Stimulated activated CD8-positive, alpha-beta memory T cell treated with anti-CD3 and anti-CD28 coated beads, Interleukin-12 subunit alpha, Interleukin-12 subunit beta, amount 100 ng/mL, for 4 hours (primary cell): ENCODE results near the gene KIF16B.
A peak's percentile ranks its signal among the peaks of the same experiment; 100 is the strongest.

ENCODE experiments used
- DNase-seq: peaks from one replicate; pipeline ENCODE4 v3.0.0-alpha.2; 2020; ENCODE audit warnings: low read depth

KIF16B gene

DNA sequence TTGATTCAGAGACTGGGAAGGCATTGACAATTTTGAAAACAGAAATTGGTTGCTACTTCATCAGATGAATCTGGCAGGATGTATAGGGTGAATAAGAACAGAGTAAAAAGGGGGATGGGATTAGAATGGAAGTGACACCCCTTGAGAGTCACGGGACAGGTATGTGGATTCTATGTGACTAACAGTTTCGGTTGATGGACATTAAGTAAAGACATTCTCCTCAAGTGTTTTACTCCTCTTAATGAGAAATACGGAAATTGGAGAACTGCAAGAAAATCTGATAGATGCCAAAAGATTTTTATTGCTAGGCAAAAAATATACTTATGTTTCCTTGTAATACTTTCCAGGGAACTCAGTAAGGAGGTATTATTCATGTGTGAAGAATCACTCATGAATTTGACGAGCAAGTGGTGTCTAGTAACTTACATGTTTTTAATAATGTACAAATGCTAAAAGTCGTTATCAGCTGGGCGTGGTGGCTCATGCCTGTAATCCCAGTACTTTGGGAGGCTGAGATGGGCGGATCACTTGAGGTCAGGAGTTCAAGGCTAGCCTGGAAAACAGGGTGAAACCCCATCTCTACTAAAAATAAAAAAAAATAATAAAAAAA lies 135.8 kb downstream of the KIF16B start:
- DNase-seq: no peak

GRCh38 chr20:16434062-16434664 lies 139.1 kb downstream of the KIF16B start:
- peak; percentile 1 for DNase-seq

DNA sequence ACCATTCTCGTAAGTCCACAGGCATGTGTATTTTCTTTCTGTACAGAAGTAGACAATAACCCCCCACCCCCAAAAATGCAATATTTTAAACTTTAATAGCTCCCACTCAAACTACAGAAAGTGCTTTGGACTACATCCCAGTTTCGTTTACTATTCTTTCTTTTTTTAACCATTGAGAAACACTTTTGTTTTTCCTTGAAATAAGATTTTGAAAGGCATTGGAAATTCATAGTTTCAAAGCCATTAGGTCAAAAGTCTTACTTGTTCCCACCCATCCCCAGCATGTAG lies 140.0 kb downstream of the KIF16B start:
- no peak for DNase-seq

GRCh38 chr20:16432466-16433292 lies 140.6 kb downstream of the KIF16B start:
- no peak for DNase-seq

DNA sequence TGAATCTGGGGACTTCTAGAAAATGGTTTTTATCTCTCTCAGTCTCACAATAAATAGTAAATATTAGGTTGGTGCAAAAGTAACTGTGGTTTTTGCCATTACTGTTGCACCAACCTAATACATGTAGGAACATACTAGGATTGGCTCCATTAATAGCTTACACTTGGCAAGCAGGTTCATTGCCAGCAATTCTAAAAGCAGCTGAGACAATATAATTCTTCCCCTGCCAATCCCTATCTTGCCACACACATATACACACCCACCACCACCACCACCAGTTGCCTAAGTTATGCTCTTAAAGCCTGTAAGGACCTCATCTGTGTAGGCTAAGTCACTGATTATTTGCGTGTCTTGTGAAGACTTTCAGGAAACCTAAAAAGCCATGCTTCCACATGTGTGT lies 145.1 kb downstream of the KIF16B start:
- no peak for DNase-seq

DNA sequence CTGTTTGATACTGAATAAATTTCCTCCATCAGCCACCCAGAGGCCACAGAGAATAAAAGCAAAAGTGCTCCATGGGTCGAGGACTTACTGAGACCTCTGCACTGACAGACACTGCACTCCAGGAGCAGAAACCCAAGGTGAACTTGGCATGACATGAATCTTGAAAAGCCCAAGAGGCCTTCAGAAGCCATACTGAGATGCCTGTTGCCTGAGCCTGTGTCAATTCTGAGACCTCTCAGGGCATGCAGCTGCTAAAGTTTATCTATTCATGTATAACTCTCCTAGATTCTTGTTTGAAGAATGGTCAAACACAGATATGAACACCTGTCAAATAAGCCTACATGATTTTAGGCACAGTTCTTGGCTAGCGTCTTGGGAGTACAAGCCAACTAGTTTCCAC lies 145.7 kb downstream of the KIF16B start:
- DNase-seq: no peak

- no peak for DNase-seq
These were observed 148.5 kb downstream of the KIF16B start for GRCh38 chr20:16424780-16425179.

- no peak for DNase-seq
These were observed 149.7 kb downstream of the KIF16B start for GRCh38 chr20:16423311-16424212.

DNA sequence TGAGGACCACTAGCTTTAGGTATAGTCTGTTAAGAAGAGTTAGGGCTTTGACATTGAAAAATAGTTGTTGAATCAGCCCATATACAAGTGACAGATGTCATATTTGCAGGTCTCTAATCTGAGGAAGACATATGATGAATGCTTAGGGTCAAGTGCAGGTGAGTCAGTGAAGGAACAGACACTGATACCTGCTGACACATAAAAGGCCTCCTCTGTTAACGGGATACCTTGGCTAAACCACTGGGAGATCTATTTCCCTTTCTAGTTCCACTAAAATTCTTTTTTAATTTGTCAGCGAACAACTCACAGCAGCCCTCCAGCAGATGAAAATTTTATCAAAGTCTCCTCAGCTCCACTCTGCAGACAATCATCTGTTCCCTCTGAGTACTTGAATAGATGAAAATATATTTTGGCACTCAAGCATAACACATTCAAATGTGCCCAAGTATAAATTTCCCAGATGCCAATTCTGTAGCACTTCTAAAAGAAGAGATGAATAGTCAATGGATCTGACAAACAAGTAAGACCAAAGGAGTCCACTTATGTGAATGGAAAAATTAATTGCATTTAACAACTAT lies 154.0 kb downstream of the KIF16B start:
- DNase-seq: no peak

- DNase-seq: no peak
These were observed 154.6 kb downstream of the KIF16B start for GRCh38 chr20:16418616-16419015.

DNA sequence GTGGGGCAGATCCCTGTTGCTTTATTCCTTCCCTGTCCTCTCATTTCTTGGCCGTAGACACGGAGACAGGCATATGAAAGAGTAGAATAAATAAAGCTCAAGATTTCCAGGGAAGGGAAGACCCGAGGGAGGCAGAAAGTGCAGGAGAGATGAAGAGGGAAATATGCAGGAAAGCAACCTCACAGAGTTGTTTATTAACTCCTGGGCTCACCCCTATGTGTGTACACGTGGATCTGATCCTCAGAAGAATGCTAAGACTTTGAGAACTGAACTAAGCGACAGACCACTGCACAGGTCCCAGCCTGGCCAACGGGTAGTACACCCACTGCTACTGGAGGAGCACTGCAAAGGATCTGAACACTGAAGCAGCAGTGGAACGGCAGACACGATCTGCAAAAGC lies 156.2 kb downstream of the KIF16B start:
- no peak for DNase-seq

- DNase-seq: no peak
These were observed 157.9 kb downstream of the KIF16B start for GRCh38 chr20:16415071-16416053.

DNA sequence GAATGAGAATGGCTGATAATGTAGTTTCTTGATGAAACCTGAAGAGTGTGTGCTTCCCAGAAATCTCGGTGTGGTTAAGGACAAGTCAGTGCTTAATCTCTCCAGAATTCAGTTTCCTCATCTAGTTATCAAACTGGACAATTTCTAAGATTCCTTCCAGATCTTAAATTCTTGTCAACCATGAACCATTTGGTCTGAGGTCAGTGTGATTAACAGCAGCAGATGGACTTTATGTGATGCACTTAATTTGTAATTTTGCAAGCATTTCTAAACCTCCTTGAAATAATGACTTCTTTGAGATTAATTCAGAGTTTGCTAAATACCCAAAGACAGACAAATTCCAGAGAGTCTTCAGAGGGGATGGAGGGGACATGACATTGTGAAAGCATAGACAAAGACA lies 160.3 kb downstream of the KIF16B start:
- no peak for DNase-seq

DNA sequence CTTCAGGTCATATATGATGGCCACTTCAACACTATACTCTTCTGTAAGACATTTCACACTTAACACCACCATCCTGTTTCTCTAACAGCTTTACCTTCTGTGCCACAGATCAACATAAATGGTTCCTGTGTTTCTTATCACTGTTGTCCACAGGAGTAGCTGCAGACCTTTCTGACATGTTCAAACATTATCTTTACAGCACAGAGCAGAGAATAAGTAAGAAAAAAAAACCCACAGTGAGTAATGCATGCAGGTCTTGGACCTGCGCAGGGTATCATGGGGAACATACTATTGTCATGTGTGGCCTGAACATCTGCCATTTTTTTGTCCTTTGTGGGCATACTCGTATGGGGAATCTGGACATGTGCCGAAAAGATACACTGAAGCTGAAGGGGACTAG lies 161.9 kb downstream of the KIF16B start:
- DNase-seq: no peak

GRCh38 chr20:16410626-16411025 lies 162.6 kb downstream of the KIF16B start:
- no peak for DNase-seq

GRCh38 chr20:16408981-16409380 lies 164.3 kb downstream of the KIF16B start:
- DNase-seq: no peak

GRCh38 chr20:16407251-16408067 lies 165.8 kb downstream of the KIF16B start:
- no peak for DNase-seq

- no peak for DNase-seq
These were observed 168.0 kb downstream of the KIF16B start for GRCh38 chr20:16405254-16405653.

- DNase-seq: no peak
These were observed 168.6 kb downstream of the KIF16B start for GRCh38 chr20:16404640-16405039.

- DNase-seq: no peak
These were observed 169.1 kb downstream of the KIF16B start for GRCh38 chr20:16404171-16404570.
